ENCODE results near the gene GJA3.

GJA3 gene

GRCh38 chr13:20127562-20128458, 33.0 kb downstream of the GJA3 start:
- DNase-seq = peak; percentile 61

DNA sequence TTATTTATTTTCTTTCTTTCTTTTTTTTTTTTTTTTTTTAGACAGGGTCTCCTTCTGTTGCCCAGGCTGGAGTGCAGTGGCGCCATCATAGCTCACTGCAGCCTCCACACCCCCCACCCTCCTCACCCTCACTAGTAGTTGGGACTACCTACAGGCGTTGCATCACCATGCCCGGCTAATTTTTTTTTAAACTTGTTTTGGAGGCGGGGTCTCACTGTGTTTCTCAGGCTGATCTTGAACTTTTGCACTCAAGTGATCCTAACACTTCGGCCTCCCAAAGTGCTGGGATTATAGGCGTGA, 33.6 kb downstream of the GJA3 start:
- peak; percentile 33 for DNase-seq

GRCh38 chr13:20126541-20127261, 34.2 kb downstream of the GJA3 start:
- no peak for DNase-seq

DNA sequence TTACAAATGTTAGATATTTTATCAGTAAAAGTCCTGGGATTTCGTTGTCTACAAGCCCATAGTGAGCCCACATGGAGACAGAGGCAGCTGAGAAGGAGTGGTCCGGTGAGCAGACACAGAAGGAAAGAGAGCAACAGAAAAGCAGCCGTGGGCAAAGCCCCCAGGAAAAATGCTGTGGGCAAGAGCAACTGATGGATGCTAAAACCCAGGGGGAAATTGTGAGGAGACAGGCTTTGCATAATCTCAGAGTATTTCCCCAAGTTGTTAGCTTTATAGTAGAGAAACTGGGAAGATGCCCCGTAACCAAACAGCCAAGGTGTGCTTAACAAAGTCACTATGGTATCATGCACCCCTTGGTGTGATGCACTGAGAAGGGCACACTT, 35.1 kb downstream of the GJA3 start:
- no peak for DNase-seq

- peak; percentile 24 for DNase-seq
Measured at GRCh38 chr13:20125129-20125782, 35.6 kb downstream of the GJA3 start.

DNA sequence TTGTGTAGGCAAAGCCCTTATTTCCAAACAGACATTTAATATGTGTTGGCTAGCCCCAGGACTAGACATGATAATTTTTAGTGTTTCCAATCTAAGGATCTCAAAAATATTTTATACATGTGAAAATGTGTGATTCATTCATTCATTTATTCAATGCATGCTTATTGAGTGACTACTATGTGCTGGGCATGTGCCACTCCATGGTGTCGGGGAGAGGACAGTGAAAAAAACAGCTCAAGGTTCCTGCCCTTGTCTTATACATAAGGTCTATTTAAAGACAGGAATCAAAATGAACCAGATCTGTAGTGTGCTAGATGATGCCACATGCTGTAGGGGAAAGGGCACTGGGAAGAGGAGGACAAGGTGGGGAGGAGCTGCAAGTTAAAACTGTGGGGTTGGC, 36.5 kb downstream of the GJA3 start:
- no peak for DNase-seq

- DNase-seq = peak; percentile 31
Measured at GRCh38 chr13:20121159-20121525, 39.7 kb downstream of the GJA3 start.

- DNase-seq = no peak
Measured at GRCh38 chr13:20119960-20120359, 40.9 kb downstream of the GJA3 start.

DNA sequence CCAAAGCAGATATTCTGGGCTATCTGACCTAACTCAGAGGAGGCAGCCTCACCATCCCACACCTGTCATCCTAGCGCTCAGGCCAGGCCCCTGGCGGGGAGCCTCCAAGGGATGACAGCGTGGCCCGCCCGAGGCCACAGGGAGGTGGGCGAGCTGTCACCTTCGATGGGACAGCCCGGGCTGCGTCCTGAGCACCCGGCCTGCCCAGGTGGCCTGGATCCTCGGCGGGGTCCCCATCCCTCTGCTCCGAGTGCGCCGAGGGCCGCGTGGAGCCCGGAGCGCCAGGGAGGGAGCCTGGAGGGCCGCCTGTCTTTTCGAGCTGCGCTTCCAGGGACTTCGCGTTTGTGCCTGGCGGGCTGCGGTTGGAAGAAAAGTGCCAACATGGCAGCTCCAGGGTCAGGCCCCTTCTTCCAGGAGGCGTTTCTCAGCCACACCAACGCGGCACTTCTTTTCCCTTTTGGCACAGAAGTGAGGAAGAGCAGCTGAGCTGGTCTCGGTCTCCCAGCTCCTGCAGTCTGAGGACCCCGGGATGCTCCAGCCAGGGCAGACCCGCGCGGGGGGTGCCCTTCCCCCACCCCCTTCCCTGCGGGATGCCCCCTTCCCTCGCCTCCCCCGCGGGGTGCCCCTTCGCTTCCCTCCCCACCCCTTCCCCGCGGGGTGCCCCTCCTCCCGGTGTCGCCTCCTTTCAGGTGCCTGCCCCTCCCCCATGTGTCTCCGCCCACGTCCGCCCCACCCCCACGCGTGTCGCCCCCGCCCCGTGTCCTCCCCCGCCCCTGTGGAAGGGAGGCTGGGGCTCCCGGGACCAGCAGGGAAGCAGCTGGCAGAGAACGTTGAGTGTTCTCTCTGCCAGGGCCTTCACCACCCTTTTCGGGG, 42.3 kb downstream of the GJA3 start:
- DNase-seq = peak; percentile 43

GRCh38 chr13:20116213-20116612, 44.6 kb downstream of the GJA3 start:
- DNase-seq = no peak

DNA sequence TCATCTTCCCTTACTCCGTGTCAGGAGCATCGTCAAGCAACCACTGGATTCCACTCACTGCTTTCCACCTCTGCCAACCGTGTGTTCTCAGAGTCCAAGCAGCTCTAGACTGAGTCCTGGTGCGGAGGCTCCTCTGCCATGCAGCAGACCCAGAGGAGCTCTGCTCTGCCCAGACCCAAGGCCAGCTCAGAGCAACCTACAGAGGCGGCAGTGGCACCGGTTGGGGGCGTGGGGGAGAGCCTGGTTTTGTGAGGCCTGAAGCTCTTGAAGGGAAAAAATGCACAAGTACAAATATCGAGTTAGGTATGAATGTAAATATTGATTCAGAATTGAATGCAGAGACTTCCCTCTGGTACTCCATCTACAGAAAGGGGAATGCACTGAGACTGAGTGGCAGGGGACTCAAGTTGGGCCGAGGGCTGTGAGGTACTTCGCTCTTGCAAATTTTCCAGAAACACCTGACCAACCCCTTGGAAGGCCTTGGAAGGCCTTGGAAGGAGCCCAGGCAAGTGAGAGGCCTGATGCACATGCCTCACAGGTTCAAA, 46.7 kb downstream of the GJA3 start:
- DNase-seq = no peak

GRCh38 chr13:20109037-20109436, 51.8 kb downstream of the GJA3 start:
- no peak for DNase-seq

DNA sequence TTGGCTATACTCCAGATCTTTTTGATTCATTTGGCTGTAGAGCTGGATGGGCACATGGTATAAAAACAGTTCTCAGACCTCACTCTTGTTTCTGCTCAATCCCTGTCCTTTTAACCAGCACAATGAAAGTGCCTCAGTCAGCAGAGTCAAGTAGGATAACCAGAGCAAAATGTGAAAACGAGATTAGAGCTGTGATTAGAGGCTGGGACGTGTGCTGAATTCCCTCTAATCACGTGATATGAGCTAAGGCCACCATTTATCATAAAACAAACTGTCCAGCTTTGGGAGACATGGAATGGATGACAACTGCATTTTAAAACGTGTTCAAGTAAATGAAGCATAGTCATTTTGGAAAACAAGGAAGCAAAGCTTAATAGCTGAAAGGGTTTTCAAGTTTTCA, 54.1 kb downstream of the GJA3 start:
- DNase-seq = no peak

DNA sequence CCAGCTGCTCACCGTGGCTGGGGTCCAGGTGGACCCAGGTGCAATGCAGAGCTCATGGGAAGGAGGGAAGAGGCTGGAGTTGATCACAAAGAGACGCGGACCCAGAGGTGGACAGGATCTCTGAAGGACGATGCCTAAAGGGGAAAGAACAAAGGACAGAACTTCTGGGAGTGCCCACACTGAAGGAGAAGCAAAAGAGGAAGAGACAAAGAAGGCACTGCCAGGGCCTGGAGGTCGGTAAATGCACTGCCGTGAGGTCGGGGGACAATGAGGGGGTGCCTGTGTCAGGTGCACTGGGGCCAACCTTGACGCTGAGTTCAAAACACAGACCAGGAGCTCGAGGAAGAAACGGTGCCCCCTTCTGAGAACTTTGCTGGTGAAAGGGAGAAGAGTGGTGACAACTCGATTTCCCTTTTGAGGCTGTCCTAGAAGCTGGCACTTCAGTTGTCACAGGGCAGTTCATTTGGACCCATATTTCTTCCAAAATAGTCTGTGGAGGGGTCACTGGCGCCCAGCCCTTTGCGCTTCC, 55.6 kb downstream of the GJA3 start:
- no peak for DNase-seq

DNA sequence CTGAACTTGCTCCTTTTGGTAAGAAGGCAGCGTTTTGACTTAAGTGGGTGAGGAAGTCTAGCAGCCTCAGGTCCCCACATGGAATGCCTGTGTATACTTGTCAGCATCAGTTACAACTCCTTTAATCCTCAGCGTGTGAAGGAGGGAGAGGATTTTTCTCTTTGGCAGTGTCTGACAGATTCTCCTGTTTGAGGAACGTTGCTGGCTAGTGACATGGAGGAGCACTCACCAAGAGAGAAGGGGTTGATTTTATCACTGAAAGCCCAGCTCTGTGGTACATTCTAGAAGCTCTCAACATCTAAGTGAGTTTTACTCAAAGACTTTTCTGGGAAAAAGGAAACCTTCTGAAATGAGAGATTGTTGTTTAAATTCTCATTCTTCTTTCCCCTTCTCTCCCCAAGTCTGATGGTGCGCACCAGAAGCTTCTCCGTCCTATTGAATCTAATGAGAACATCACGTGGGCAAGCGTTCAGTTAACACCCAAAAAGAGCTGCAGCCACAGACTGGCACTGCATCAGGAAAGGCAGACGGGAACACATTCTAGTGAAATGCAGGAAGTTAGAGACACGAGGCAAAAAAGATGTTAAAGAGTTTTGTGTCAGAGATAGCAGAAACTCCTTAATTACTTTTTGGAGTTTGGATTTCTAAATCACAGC, 58.2 kb downstream of the GJA3 start:
- DNase-seq = peak; percentile 16

- DNase-seq = no peak
Measured at GRCh38 chr13:20101467-20102316, 59.2 kb downstream of the GJA3 start.

DNA sequence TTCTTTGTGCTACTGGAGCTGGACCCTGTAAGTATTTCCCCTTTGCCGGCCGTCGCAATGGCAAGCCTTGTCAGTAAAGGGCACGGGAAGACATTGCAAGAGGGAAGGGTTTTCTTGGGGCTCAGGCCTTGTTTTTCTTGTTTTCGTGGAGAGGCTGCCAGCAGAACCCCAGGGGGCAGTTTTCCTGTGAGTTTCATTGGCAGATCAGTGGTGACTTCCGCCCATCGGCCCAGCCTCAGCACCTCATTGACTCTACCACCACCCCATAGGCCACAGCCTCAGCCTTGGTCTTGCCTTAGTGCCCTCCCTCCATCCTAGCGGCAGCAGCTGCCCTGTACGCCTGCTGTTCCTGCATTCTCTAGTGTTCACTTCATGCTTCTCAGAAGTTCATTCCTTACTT, 61.5 kb downstream of the GJA3 start:
- no peak for DNase-seq

DNA sequence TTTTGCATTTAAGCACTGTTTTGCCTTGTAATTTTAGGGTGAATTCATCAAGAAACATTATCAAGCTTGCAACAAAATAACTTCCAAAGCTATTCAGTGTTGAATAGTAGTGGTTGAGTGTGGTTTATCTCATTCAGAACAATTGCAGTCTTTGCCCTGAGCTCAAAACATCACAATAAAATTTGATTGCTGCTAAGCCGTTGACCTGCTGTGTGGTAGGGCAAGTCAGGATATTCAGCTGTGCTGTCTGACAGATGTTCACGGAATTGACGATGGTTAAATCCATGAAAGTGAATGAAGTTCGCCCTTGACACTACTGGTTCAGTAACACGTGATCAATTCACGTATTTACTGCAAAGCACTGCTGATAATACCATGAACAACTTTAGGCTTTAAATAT, 66.9 kb downstream of the GJA3 start:
- no peak for DNase-seq

DNA sequence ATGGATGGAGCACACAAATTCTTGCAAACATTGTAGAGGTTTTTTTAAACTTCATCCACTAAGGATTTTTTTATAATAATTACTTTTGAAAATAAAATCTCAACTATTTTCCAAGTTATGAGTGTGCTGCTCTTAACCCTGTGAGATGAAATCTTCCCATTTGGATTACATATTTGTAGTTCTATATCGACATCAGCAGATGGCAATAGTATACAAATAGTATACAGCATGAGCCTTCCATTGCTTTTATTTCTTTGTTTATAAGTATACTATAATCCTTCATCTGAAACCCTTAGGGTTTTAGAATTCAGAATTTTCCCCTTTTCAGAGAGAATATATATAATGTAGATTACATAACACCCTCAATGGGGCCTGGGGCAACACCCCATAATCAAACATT, 70.5 kb downstream of the GJA3 start:
- peak; percentile 35 for DNase-seq

Data from hematopoietic multipotent progenitor cell treated with erythropoietin and hydrocortisone succinate and interleukin-3 and kit ligand, for 6 days (in vitro differentiated cells).